IMR-90 (cell line): ENCODE results near the gene MMP25. TPM values are rescaled to one million over a fixed set of nuclear protein-coding genes. Genes with fewer than 3 reads are reported as not detected.

Experiments used
- ATAC-seq: fragments of 200-7000 bp; cut with Tn5 transposase; 2 replicates; pipeline ENCODE4 v1.9.1; 2020; ENCODE audit warnings: low read depth, mild to moderate bottlenecking, moderate library complexity
- BruUV-seq: library from RNA; stranded (reverse); fragments of 400-500 nt; replicated peaks from 2 replicates; lab custom pipeline; 2021; lab: Mats Ljungman, UMichigan
- CTCF ChIA-PET: fragments of 300-600 bp; formaldehyde crosslinking; extraction: SDS; loops from one replicate; lab custom pipeline; 2021; ENCODE audit warnings: antibody characterized with exemption; lab: Yijun Ruan, JAX
- POLR2A ChIA-PET: fragments of 300-600 bp; sonication (Branson Sonifier 250); formaldehyde crosslinking; loops from one replicate; lab custom pipeline; 2022; ENCODE audit warnings: antibody characterized with exemption; ENCODE audit not compliant: unreplicated experiment; lab: Charles Lee
- DNase-seq: peaks from one replicate; pipeline ENCODE4 v3.0.0; 2013
- H2AFZ ChIP-seq: replicated peaks from 2 replicates; pipeline ENCODE3; 2013; ENCODE audit warnings: low read length, mild to moderate bottlenecking; ENCODE audit not compliant: poor library complexity
- H2AK5ac ChIP-seq: 2 replicates; pipeline ENCODE4 v1.6.1; 2013; ENCODE audit warnings: low read depth, low read length, inconsistent platforms
- H2AK9ac ChIP-seq: replicated peaks from 2 replicates; pipeline ENCODE3; 2013; ENCODE audit warnings: mild to moderate bottlenecking, low read depth, low read length, moderate library complexity; ENCODE audit not compliant: poor library complexity
- H2BK120ac ChIP-seq: 2 replicates; pipeline ENCODE4 v1.6.1; 2013; ENCODE audit warnings: low read depth, low read length, inconsistent platforms
- H2BK15ac ChIP-seq: 3 replicates; pipeline ENCODE4 v1.6.1; 2013; ENCODE audit warnings: low read depth, low read length, inconsistent platforms
- H2BK20ac ChIP-seq: 2 replicates; pipeline ENCODE4 v1.6.1; 2013; ENCODE audit warnings: low read depth, mild to moderate bottlenecking, inconsistent platforms, low read length, moderate library complexity
- H2BK5ac ChIP-seq: 2 replicates; pipeline ENCODE4 v1.6.1; 2013; ENCODE audit warnings: mild to moderate bottlenecking, low read depth, low read length, inconsistent platforms; ENCODE audit not compliant: poor library complexity, severe bottlenecking
- H3K14ac ChIP-seq: replicated peaks from 2 replicates; pipeline ENCODE4 v1.6.1; 2013; ENCODE audit warnings: low read depth, low read length, inconsistent platforms
- H3K18ac ChIP-seq: 2 replicates; pipeline ENCODE4 v1.6.1; 2013; ENCODE audit warnings: low read depth, low read length, control low read depth
- H3K23ac ChIP-seq: 2 replicates; pipeline ENCODE4 v1.6.1; 2013; ENCODE audit warnings: low read depth, low read length, inconsistent platforms
- H3K27ac ChIP-seq: 2 replicates; pipeline ENCODE4 v1.5.1; 2013; ENCODE audit warnings: mild to moderate bottlenecking, control low read depth, low read length; ENCODE audit not compliant: insufficient read depth
- H3K27me3 ChIP-seq: 2 replicates; pipeline ENCODE4 v1.6.1; 2013; ENCODE audit warnings: low read length; ENCODE audit not compliant: control insufficient read depth, insufficient read depth
- H3K36me3 ChIP-seq: 2 replicates; pipeline ENCODE4 v1.6.1; 2013; ENCODE audit warnings: low read length, mixed read lengths; ENCODE audit not compliant: control insufficient read depth, insufficient read depth
- H3K4ac ChIP-seq: 2 replicates; pipeline ENCODE4 v1.6.1; 2013; ENCODE audit warnings: low read depth, low read length, inconsistent platforms
- H3K4me1 ChIP-seq: 2 replicates; pipeline ENCODE4 v1.6.1; 2013; ENCODE audit warnings: low read length, mixed read lengths; ENCODE audit not compliant: control insufficient read depth, insufficient read depth
- H3K4me2 ChIP-seq: 2 replicates; pipeline ENCODE4 v1.6.1; 2013; ENCODE audit warnings: low read depth, mild to moderate bottlenecking, control low read depth, low read length, moderate library complexity
- H3K4me3 ChIP-seq: 2 replicates; pipeline ENCODE4 v1.5.1; 2013; ENCODE audit warnings: low read depth, mild to moderate bottlenecking, control low read depth, low read length, moderate library complexity; ENCODE audit not compliant: insufficient read depth
- H3K56ac ChIP-seq: 2 replicates; pipeline ENCODE4 v1.6.1; 2013; ENCODE audit warnings: low read length, inconsistent platforms; ENCODE audit not compliant: insufficient read depth; ENCODE audit errors: extremely low read depth
- H3K79me1 ChIP-seq, 2 experiments: 2 replicates each; pipeline ENCODE4 v1.6.1; 2013; ENCODE audit warnings: low read length in 2 of 2, inconsistent platforms in 1 of 2, low read depth in 1 of 2
- H3K9ac ChIP-seq: 2 replicates; pipeline ENCODE4 v1.6.1; 2013; ENCODE audit warnings: low read depth, low read length, control low read depth
- H3K9me1 ChIP-seq: 2 replicates; pipeline ENCODE4 v1.6.1; 2013; ENCODE audit warnings: low read length, inconsistent platforms; ENCODE audit not compliant: insufficient read depth
- H3K9me3 ChIP-seq: 2 replicates; pipeline ENCODE4 v1.6.1; 2013; ENCODE audit warnings: low read length; ENCODE audit not compliant: control insufficient read depth, insufficient read depth
- H4K20me1 ChIP-seq: 2 replicates; pipeline ENCODE4 v1.6.1; 2013; ENCODE audit warnings: low read length, inconsistent platforms; ENCODE audit not compliant: insufficient read depth
- H4K5ac ChIP-seq: 2 replicates; pipeline ENCODE4 v1.6.1; 2013; ENCODE audit warnings: mild to moderate bottlenecking, low read depth, low read length, control low read depth
- H4K8ac ChIP-seq, 2 experiments: 2 replicates each; pipeline ENCODE4 v1.6.1; 2013; ENCODE audit warnings: low read depth in 2 of 2, low read length in 2 of 2, control low read depth in 1 of 2, inconsistent platforms in 1 of 2
- H4K91ac ChIP-seq: 2 replicates; pipeline ENCODE4 v1.6.1; 2013; ENCODE audit warnings: low read depth, low read length, inconsistent platforms; ENCODE audit not compliant: insufficient read depth
- MAZ ChIP-seq: IDR thresholded peaks from 2 replicates; pipeline ENCODE4 v1.6.1; 2012; ENCODE audit warnings: low read depth, mild to moderate bottlenecking, low read length, improper control_type of control experiment, moderate library complexity, borderline replicate concordance
- POLR2A ChIP-seq: IDR thresholded peaks from 2 replicates; pipeline ENCODE4 v1.6.1; 2012; ENCODE audit warnings: mild to moderate bottlenecking, low read depth, low read length
- WGBS, 2 experiments: methylation state at CpG; one replicate each; pipeline versions ENCODE4 v1.1.5 to v1.1.7; 2013; ENCODE audit warnings: missing lambda C conversion rate in 2 of 2; ENCODE audit not compliant: insufficient read length in 1 of 2; ENCODE audit errors: extremely low coverage in 2 of 2; 5-methylcytosine and 5-hydroxymethylcytosine counted together
- dilution Hi-C: fragments of 300-500 bp; cut with HindIII; formaldehyde crosslinking; loops from one replicate; pipeline ENCODE4 v1.14.3; 2018; ENCODE audit warnings: low sequenced_read_pairs; ENCODE audit not compliant: unreplicated experiment
- in situ Hi-C: fragments of 300-500 bp; cut with MboI; formaldehyde crosslinking; loops from 3 replicates; pipeline ENCODE4 v1.14.3; 2019; ENCODE audit warnings: low sequenced_read_pairs, inconsistent platforms, mixed read lengths
- intact Hi-C: fragments of 100-400 bp; cut with micrococcal nuclease; formaldehyde crosslinking; loops from 2 replicates; pipeline ENCODE4 v1.10.0; 2022
- polyA plus RNA-seq, 3 experiments: library from polyadenylated mRNA; depleted of rRNA; stranded (reverse); fragments of >200 nt; gene quantifications; 2 replicates each; pipeline ENCODE4 v1.2.3, GENCODE V29; 2012; ENCODE audit warnings: low replicate concordance in 1 of 3
- total RNA-seq: library from RNA; depleted of rRNA; stranded (reverse); fragments of >200 nt; gene quantifications from 2 replicates; pipeline ENCODE4 v1.2.3, GENCODE V29; 2012

The MMP25 gene
- total and polyA plus RNA-seq, 2 of the 4 experiments (the other 2 are of a cell fraction): 0.07 TPM; not detected in 1

DNA sequence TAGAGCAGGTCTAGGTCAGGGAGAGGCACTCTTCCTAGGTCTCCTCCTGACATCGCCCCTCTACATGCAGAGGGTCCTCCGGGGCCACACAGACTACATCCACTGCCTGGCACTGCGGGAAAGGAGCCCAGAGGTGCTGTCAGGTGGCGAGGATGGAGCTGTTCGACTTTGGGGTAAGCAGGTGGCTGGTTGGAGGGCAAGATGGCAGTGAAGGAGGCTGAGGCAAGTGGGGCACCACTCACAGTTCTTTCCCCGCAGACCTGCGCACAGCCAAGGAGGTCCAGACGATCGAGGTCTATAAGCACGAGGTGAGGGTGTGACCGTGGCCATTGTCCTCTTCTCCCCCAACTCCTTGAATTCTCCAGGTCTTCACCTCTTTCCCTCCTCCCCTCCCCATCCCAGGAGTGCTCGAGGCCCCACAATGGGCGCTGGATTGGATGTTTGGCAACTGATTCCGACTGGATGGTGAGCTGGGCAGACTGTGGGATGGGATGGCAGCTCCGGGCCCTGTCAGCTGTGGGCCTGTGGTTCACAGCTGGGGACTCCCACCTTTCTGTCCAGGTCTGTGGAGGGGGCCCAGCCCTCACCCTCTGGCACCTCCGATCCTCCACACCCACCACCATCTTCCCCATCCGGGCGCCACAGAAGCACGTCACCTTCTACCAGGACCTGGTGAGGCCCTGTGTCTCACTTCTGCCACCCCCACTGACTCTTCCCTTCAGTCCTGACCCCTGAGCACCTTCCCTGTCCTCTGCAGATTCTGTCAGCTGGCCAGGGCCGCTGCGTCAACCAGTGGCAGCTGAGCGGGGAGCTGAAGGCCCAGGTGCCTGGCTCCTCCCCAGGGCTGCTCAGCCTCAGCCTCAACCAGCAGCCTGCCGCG is 19.5 kb upstream of the MMP25 start:
- H2BK5ac ChIP-seq: no peak overlapping the region
- no peak overlapping the region for H4K8ac ChIP-seq
- dilution Hi-C loops (no loop called here), in situ Hi-C loops (no loop called here), intact Hi-C loops (no loop called here)
- H3K36me3 ChIP-seq: peaks cover 20% of the 10 kb centered on the region
- ATAC-seq (no peak), DNase-seq (no peak)
- no peak overlapping the region for H2BK120ac ChIP-seq
- no peak overlapping the region for H4K5ac ChIP-seq
- no peak overlapping the region for H3K9ac ChIP-seq
- POLR2A ChIA-PET: no interaction called here
- H2BK15ac ChIP-seq: no peak overlapping the region
- H4K20me1 ChIP-seq: peaks cover 23% of the 10 kb centered on the region
- H3K56ac ChIP-seq: no peak overlapping the region
- no peak overlapping the region for H2AFZ ChIP-seq
- no TSS peak for BruUV-seq
- H3K79me1 ChIP-seq: peaks cover 0 to 16% of the 10 kb centered on the region in 2 experiments; a peak in 2 of 4 replicates
- no peaks in the 10 kb centered on the region for H3K9me1 ChIP-seq
- H3K27ac ChIP-seq: no peak overlapping the region
- no peak overlapping the region for H2AK5ac ChIP-seq
- 85% methylated on average over 10 of the region's 24 CpGs; no CpG with 5 or more reads in 1 of the 2 experiments for WGBS, 2 experiments
- no peak overlapping the region for H2BK20ac ChIP-seq
- peaks cover 13% of the 10 kb centered on the region; the same call in 1 of the 2 replicates for H3K27me3 ChIP-seq
- no peak overlapping the region for H4K91ac ChIP-seq
- CTCF ChIA-PET: interaction anchor here (0.8 to 1.8 kb wide), 2 partner anchors 12 to 23 kb away, joined by 5 to 7 read pairs; no protein-coding TSS in a partner anchor
- H3K14ac ChIP-seq: no peak overlapping the region
- H3K4me1 ChIP-seq: peaks cover 9% of the 10 kb centered on the region
- no peak overlapping the region for H3K23ac ChIP-seq
- no peak overlapping the region for H3K4ac ChIP-seq
- no peak overlapping the region for H3K18ac ChIP-seq
- no peaks in the 10 kb centered on the region for H3K9me3 ChIP-seq
- no peak overlapping the region for H3K4me2 ChIP-seq
- H3K4me3 ChIP-seq: no peak overlapping the region
- H2AK9ac ChIP-seq: no peak overlapping the region
- TF ChIP-seq POLR2A: peak; percentile 75
- TF ChIP-seq MAZ: no peak
